H1 (cell line): Measurements from ENCODE around the gene TNC. TPM values are rescaled to one million over a fixed set of nuclear protein-coding genes. Genes with fewer than 3 reads are reported as not detected.
A peak's percentile ranks its signal among the peaks of the same experiment; 100 is the strongest.

ENCODE experiments used
- CHD7 ChIP-seq: fragments of 300-600 bp; sonication (generic); IDR thresholded peaks from 2 replicates; pipeline ENCODE4 v1.7.1; 2012; ENCODE audit warnings: low read length, moderate library complexity, mild to moderate bottlenecking, inconsistent platforms; ENCODE audit not compliant: insufficient replicate concordance
- CREB1 ChIP-seq: IDR thresholded peaks from 2 replicates; pipeline ENCODE4 v1.6.1; 2012; ENCODE audit warnings: inconsistent platforms
- CTBP2 ChIP-seq: IDR thresholded peaks from 2 replicates; pipeline ENCODE4 v1.7.0; 2011; ENCODE audit warnings: borderline replicate concordance, mild to moderate bottlenecking, moderate library complexity, mixed read lengths, low read length; ENCODE audit not compliant: insufficient read depth, insufficient read length
- EZH2 ChIP-seq: fragments of 200-600 bp; sonication (generic); IDR thresholded peaks from 2 replicates; pipeline ENCODE4 v1.7.1; 2012; ENCODE audit warnings: low read depth, mild to moderate bottlenecking, moderate library complexity, low read length, inconsistent platforms; ENCODE audit not compliant: severe bottlenecking
- FOSL1 ChIP-seq: IDR thresholded peaks from 2 replicates; pipeline ENCODE4 v1.6.1; 2011; ENCODE audit warnings: mild to moderate bottlenecking, low read depth, low read length, moderate library complexity; ENCODE audit not compliant: insufficient read depth
- HDAC6 ChIP-seq: IDR thresholded peaks from one replicate; pipeline ENCODE4 v1.7.1; 2012; ENCODE audit warnings: low read depth, mild to moderate bottlenecking, inconsistent platforms, low read length, moderate library complexity
- RNF2 ChIP-seq: fragments of 200-900, 300-1000 bp; sonication (generic); IDR thresholded peaks from 2 replicates; pipeline ENCODE4 v1.7.1; 2016; ENCODE audit warnings: borderline replicate concordance, low read depth, mild to moderate bottlenecking, antibody characterized with exemption, low read length; ENCODE audit not compliant: poor library complexity, severe bottlenecking; ENCODE audit errors: missing control alignments
- USF2 ChIP-seq: IDR thresholded peaks from 2 replicates; pipeline ENCODE4 v1.6.1; 2011; ENCODE audit warnings: low read length, improper control_type of control experiment
- polyA plus RNA-seq, 7 experiments: library from polyadenylated mRNA; depleted of rRNA in 3 of 7; stranded (reverse) in 5 of 7; unstranded in 2 of 7; fragments of >200 nt in 5 of 7; fragments of 200-250 nt in 2 of 7; gene quantifications; 1 replicate in 5 of 7; 2 replicates in 1 of 7; 4 replicates in 1 of 7; pipeline versions ENCODE4 v1.2.1 to v1.2.3, GENCODE V29; 2011 to 2013; ENCODE audit warnings: missing spikeins in 2 of 7, mixed read lengths in 2 of 7
- total RNA-seq: library from RNA; stranded (reverse); fragmentation: NEBNext Ultra II Directional; extraction: Animal tissue kit (Norgen Biotek cat#: 25700); gene quantifications from 2 replicates; pipeline ENCODE4 v1.2.1, GENCODE V29; 2021

The TNC gene
- total and polyA plus RNA-seq, 2 of the 8 experiments (the other 6 are each of a cell fraction or from before 2014, with no cell fraction given), result 6.2 to 11.4 TPM

GRCh38 chr9:115118879-115119218, 892 bp upstream of the TNC start (continued):
- TF ChIP-seq CHD7 (peak; percentile 18), CTBP2 (no peak), EZH2 (no peak), USF2 (no peak), HDAC6 (no peak), FOSL1 (no peak), RNF2 (no peak), CREB1 (no peak; the same call in 1 of the 2 replicates)
